HepG2 (cell line): ENCODE results near the gene CREM.

Experiments used
- CTCF ChIP-seq: sonication (generic); formaldehyde crosslinking; IDR thresholded peaks from 2 replicates; pipeline ENCODE4 v1.5.0; 2020; ENCODE audit warnings: mild to moderate bottlenecking, missing genetic modification reagents, moderate library complexity
- FOSL2 ChIP-seq: sonication (generic); formaldehyde crosslinking; IDR thresholded peaks from 2 replicates; pipeline ENCODE4 v1.4.0; 2020; ENCODE audit warnings: missing genetic modification reagents
- JDP2 ChIP-seq: sonication (generic); formaldehyde crosslinking; IDR thresholded peaks from 2 replicates; pipeline ENCODE4 v1.8.1; 2022; ENCODE audit warnings: missing genetic modification reagents, borderline replicate concordance
- PATZ1 ChIP-seq: sonication (generic); formaldehyde crosslinking; IDR thresholded peaks from 2 replicates; pipeline ENCODE4 v1.4.0; 2020; ENCODE audit warnings: missing genetic modification reagents
- SIN3A ChIP-seq: IDR thresholded peaks from 2 replicates; pipeline ENCODE4 v1.6.1; 2011; ENCODE audit warnings: low read depth, mild to moderate bottlenecking, control low read depth, low read length, borderline replicate concordance
- ZNF138 ChIP-seq: sonication (generic); formaldehyde crosslinking; IDR thresholded peaks from 2 replicates; pipeline ENCODE4 v1.5.0; 2020; ENCODE audit warnings: mild to moderate bottlenecking, low read depth, missing genetic modification reagents
- ZXDC ChIP-seq: sonication (generic); formaldehyde crosslinking; IDR thresholded peaks from 2 replicates; pipeline ENCODE4 v1.5.0; 2020; ENCODE audit warnings: mild to moderate bottlenecking, missing genetic modification reagents

GRCh38 chr10:35228058-35228457 is 101.4 kb downstream of the CREM start:
- no peak for TF ChIP-seq ZXDC
- TF ChIP-seq PATZ1 (CRISPR knock-in tag) = no peak
- no peak for TF ChIP-seq ZNF138 (CRISPR knock-in tag)
- TF ChIP-seq FOSL2 (CRISPR knock-in tag) = no peak
- no peak for TF ChIP-seq JDP2 (CRISPR knock-in tag)
- TF ChIP-seq SIN3A = no peak
- TF ChIP-seq CTCF = no peak
